Measurements from ENCODE around the gene CARS1.
A peak's percentile ranks its signal among the peaks of the same experiment; 100 is the strongest.

The CARS1 gene

DNA sequence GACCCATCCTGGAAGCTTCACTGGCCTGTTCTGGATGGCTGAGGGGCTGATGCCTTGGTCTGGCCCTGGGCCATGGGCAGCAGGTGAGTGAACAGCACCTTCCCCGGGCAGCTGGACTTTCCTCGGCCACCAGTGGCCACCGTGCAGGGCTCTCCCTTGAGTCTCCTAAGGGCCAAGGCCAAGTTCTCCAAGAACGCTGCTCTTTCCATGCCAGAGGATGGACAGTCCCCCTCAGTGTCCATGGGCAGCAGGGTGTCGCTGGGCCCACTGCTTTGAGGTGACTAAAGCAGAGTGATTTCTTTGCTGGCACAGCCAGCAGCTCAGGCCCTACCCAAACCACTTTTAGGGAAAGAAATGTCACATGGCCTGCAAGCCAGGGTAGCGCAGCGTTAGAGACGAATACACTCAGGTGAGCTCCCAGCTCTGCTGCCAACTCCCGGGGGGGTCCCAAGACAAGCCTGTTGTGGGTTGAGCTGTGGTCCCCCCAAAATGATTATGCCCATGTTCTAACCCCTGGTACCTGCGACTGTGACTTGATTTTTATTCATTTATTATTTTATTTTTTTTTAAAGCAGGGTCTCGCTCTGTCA is 3.3 kb upstream of the CARS1 start:
- Mint-ChIP-seq H3K4me3 (no peak overlapping the region), H3K36me3 (ENCODE audit: insufficient read depth) (peaks cover 7% of the 10 kb centered on the region), H3K27me3 (peaks cover 24 to 46% of the 10 kb centered on the region in 2 donors), H3K9me3 (no peaks in the 10 kb centered on the region), H3K27ac (no peak overlapping the region), H3K4me1 (ENCODE audit: low read depth in 2 of 2) (peaks cover 12 to 14% of the 10 kb centered on the region in 2 donors)
- ATAC-seq (replicated peaks), result no peak
- DNase-seq, result no peak

DNA sequence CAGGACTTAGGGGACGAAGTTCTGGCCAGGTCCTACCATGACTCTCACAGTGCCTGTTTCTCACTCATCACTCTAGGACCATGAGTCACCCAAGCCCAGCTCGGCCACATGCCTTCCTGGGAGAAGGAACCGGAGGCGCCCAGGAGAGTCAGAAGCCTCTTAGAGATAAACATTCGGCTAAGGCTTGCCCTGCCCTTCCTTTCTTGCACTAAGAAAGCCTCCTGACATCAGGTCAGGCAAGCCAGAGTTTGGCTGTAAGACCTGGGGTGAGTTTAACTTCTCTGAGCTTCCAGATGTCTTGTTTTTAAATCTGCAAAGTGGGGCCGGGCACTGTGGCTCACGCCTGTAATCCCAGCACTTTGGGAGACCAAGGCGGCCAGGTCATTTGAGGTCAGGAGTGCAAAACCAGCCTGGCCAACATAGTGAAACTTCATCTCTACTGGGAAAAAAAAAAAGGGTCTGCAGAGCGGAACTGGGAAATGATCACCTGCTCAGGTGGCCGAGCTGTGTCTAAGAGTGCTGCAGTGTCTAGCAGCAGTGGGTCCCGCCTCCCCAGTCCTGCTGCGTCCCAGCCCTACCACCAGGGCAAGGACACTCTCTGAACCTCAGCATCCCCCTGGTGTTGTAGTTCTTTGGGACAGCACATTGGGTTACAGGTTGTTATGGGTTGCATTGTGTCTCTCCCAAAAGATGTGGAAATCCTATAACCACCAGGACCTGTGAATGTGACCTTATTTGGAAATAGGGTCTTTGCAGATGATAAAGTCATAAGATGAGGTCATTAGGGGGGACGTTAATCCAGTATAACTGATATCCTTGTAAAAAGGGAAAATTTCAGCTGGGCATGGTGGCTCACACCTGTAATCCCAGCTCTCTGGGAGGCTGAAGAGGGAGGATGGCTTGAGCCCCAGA is 1.8 kb upstream of the CARS1 start:
- DNase-seq (no peak), ATAC-seq (replicated peaks) (no peak)
- Mint-ChIP-seq H3K27ac (no peak overlapping the region), H3K9me3 (no peaks in the 10 kb centered on the region), H3K4me1 (ENCODE audit: low read depth in 2 of 2) (peaks cover 21 to 22% of the 10 kb centered on the region in 2 donors), H3K36me3 (ENCODE audit: insufficient read depth) (peaks cover 8% of the 10 kb centered on the region), H3K4me3 (peak overlapping the region in 1 of 2 donors; percentile 10), H3K27me3 (peaks cover 13 to 33% of the 10 kb centered on the region in 2 donors)

DNA sequence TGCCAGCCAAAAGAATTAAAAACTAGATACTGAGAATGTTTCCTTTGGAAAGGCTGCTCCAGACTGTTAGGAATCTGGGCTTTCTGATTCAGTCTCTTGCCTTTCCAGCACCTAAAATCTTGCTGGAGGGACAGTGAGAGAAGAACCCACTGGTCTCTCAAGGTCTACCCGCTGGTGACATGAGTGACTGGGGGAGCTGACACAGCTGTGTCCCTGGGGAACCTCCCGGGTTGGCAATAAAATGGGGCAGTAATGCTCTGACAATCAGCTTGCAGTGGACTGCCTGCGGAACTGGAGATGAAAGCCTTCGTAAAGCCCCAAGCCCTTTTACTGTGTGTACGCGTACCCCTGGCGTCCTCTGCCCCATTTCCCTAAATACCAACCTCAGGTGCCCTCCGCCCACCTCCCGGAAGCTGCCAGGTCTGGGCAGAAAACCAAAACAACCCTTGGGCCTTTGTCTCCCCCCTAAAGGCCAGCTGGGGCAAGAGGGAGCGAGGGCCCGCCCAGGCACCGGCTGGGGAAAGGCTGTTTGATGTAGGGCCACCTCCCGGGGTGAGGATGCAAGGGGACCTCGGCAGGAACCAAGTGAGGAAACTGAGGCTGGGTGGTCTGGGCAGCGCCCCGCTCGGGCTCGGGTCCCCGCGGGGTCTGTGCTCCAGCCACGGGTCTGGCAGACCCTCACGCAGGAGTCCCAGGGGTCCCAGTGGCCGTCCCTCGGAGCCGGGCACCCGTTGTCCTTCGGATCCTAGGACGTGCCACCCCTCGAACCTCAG is 741 bp downstream of the CARS1 start:
- H3K4me1 Mint-ChIP-seq (ENCODE audit: low read depth in 2 of 2), result peaks cover 27 to 31% of the 10 kb centered on the region in 2 donors
- peak overlapping the region; percentile 86 to 88 for H3K4me3 Mint-ChIP-seq
- ATAC-seq (replicated peaks) (peak; percentile 4), DNase-seq (peak in 1 of 3 experiments; percentile 7)
- peak overlapping the region; percentile 91 to 92 for H3K27ac Mint-ChIP-seq
- no peaks in the 10 kb centered on the region for H3K9me3 Mint-ChIP-seq
- peaks cover 14% of the 10 kb centered on the region for H3K36me3 Mint-ChIP-seq (ENCODE audit: insufficient read depth)
- peaks cover 0 to 8% of the 10 kb centered on the region in 2 donors for H3K27me3 Mint-ChIP-seq

DNA sequence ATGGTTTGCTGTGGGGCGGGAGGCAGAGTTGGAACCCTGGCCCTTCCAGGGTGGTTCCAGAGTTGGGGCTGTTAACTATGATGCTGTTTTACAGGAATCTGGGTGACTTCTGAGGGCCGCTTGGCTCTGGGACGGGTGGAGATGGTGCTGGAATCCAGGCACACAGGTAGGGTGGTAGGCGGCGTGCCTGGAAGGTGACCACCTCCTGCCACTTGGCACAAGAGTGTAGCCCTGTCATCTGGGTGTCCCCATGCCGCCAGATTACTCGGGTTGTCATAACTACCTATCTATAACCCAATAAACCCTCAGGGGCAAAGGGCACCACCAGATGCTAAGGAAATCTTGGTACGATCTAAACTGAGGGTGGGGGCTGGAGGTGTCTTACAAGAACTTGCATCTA is 1.3 kb downstream of the CARS1 start:
- Mint-ChIP-seq H3K27me3 (peaks cover 0 to 2% of the 10 kb centered on the region in 2 donors), H3K27ac (peak overlapping the region; percentile 91 to 92), H3K4me1 (ENCODE audit: low read depth in 2 of 2) (peaks cover 33 to 34% of the 10 kb centered on the region in 2 donors), H3K36me3 (ENCODE audit: insufficient read depth) (peaks cover 14% of the 10 kb centered on the region), H3K4me3 (peak overlapping the region; percentile 86 to 88), H3K9me3 (no peaks in the 10 kb centered on the region)
- no peak for ATAC-seq (replicated peaks)
- no peak for DNase-seq

DNA sequence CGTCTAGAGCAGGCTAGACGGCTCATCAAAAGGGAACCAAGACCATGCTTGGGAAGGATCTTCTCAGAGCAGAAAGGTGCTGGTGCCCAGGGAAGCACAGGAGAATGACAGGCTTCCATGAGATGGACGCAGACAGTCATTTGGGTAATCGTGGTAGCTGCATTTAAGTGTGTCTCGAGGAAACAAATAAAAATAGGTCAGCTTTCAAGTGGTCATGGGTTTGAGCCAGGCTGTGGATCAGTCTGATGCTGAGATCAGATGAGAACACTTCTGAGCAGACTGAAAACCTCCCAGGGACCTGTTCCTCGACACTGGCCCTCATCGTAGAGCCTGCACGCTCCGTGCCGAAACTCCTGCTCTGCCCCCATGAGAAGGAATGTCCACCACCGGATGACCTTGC is 4.7 kb downstream of the CARS1 start:
- Mint-ChIP-seq H3K27ac (no peak overlapping the region), H3K4me3 (no peak overlapping the region), H3K27me3 (no peaks in the 10 kb centered on the region), H3K4me1 (ENCODE audit: low read depth in 2 of 2) (peaks cover 47 to 54% of the 10 kb centered on the region in 2 donors), H3K9me3 (no peaks in the 10 kb centered on the region), H3K36me3 (ENCODE audit: insufficient read depth) (peaks cover 17% of the 10 kb centered on the region)
- DNase-seq (no peak), ATAC-seq (replicated peaks) (no peak)

DNA sequence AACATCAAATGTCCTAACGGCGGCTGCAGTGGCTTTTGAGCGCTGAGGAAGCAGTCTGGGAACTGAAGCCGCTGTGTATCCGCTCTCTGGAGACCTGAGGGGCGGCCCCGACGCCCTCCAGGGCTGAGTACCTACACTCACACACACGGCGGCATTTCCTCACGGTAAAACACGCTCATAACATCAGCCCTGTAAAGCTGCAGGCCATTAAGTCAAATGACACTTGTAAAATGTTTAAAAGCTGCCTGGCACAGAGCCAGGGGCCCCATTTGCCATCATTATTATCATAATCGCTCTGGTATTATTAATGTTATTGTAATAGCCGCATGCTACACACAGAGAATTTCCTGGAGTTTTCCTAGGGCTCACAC is 5.1 kb downstream of the CARS1 start:
- ATAC-seq (replicated peaks) (no peak), DNase-seq (no peak)
- peaks cover 43 to 52% of the 10 kb centered on the region in 2 donors for H3K4me1 Mint-ChIP-seq (ENCODE audit: low read depth in 2 of 2)
- H3K27ac Mint-ChIP-seq, result peak overlapping the region in 1 of 2 donors; percentile 93
- no peaks in the 10 kb centered on the region for H3K9me3 Mint-ChIP-seq
- H3K4me3 Mint-ChIP-seq, result no peak overlapping the region
- peaks cover 14% of the 10 kb centered on the region for H3K36me3 Mint-ChIP-seq (ENCODE audit: insufficient read depth)
- no peaks in the 10 kb centered on the region for H3K27me3 Mint-ChIP-seq

DNA sequence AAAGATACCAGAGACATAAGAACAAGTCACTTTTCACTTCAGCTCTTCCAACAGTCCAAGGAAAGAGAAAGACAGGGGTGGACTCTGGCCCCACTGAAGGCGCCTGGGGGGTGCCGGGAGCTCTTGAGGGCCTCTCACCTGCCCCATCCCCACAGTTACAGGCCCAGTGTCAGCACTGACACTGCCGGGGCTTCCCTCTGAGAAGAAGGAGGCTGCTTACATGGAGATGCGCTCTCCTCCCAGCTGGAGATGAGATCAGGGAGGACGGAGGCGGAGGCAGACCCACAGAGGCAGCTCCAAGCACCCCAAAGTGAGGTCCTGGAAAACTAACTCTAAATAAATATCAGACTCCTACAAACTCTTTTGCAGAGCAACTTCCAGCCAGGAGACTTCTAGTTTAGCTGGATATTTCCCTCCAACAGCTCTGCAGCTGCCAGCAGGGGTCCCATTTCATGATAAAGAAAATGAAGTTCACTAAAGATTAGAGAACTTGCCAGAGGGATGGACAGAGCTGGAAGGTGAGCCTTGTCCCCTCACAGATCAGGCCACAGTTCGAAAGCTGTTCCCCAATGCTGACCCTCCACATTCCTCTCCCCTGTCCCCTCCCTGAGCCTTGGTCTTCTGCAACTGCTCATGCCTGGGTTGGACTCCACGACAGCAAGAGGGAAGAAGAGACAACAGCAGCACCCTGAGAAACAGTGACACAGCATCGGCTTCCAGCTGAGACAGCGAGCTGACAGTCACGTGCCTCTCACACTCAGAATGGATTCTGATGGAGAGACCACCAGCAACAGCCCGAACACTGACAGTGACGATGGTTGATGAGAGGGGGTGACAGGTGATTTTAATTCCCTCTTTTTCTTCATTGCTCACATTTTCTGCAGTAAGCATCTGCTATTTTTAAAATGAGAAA is 5.8 kb downstream of the CARS1 start:
- H3K36me3 Mint-ChIP-seq (ENCODE audit: insufficient read depth), result peaks cover 14% of the 10 kb centered on the region
- peak overlapping the region in 1 of 2 donors; percentile 61 for H3K4me3 Mint-ChIP-seq
- H3K4me1 Mint-ChIP-seq (ENCODE audit: low read depth in 2 of 2), result peaks cover 43 to 51% of the 10 kb centered on the region in 2 donors
- ATAC-seq (replicated peaks), result no peak
- H3K27me3 Mint-ChIP-seq, result no peaks in the 10 kb centered on the region
- DNase-seq, result no peak
- H3K9me3 Mint-ChIP-seq, result no peaks in the 10 kb centered on the region
- peak overlapping the region; percentile 93 to 97 for H3K27ac Mint-ChIP-seq

DNA sequence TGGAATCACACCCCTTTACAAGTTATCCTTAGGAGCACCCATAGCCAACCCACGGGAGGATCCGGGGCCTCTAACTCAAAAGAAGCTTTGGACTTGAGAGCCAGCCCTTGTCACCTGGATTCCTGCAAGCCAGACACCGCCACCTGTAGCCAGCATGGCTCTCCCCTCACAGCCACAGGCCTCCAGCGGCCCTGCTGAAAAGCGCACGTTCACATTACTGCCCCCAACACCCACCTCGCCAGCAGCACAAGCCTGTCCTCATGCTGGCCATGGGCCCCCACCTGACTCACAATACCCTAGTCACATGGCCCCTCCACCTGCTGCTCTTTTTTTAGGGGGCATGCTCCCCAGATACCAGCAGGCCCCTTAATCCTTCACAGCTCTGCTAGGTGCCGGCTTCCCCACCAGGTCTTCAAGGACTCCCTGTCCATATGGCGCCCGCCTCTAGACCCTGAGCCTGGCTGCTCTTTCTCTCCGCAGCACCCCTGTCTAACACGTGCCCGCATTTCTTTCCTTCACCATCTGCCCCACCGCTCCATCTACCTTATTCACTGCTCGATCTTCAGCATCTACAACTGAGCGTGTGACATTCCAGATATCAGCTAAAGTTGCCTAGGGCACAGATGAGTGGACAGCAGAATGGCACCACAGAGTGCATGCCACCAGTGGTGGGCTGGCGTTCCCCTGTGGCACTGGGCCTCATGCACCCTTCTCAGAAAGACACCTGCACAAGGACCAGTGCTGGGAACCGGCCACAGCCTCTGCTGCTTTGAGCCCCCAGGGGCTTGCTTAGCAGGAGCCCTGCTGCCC is 6.6 kb downstream of the CARS1 start:
- Mint-ChIP-seq H3K4me1 (ENCODE audit: low read depth in 2 of 2) (peaks cover 38 to 42% of the 10 kb centered on the region in 2 donors), H3K4me3 (peak overlapping the region; percentile 52 to 61), H3K27ac (peak overlapping the region; percentile 93 to 97), H3K27me3 (no peaks in the 10 kb centered on the region), H3K9me3 (no peaks in the 10 kb centered on the region), H3K36me3 (ENCODE audit: insufficient read depth) (peaks cover 14% of the 10 kb centered on the region)
- ATAC-seq (replicated peaks), result no peak
- DNase-seq, result no peak

DNA sequence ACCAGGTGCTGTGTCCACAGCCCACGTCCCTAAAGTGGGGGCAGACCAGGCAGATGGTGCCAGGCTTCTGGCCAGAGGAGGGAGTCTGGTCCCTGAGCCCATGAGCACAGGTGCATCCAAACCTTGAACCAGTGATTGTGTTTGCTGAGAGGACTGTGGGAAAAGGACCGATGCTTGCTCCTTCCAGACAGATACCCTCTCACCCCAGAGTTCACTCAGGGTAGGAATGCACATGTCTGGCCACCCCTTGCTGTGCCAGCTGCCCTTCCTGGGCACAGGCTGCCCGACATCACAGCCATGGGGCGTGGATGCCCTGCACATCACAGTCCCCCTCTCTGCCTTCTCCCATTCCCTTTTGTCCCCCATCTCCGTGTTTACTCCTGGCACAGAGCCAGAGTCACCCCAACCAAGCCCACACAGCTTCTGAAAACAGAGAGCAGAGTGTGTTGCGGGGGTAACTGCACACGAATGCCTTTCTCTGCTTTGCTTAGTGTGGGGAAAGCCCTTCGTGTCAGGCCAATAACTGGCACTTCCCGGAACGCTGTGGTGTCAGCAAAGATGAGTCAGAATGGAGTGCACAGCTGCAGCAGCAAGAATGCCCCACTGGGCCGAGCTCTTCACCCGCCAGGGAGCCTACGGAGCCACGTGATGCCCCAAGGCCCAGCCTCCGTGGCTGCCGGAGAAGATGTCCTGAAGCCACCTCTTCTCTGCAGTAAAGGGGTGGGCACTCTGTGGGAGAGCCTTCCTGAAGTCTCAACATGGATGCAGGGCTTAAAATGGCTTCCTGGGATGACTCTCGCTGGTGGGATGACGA is 7.6 kb downstream of the CARS1 start:
- no peaks in the 10 kb centered on the region for H3K9me3 Mint-ChIP-seq
- H3K4me1 Mint-ChIP-seq (ENCODE audit: low read depth in 2 of 2), result peaks cover 36 to 44% of the 10 kb centered on the region in 2 donors
- H3K4me3 Mint-ChIP-seq, result peak overlapping the region; percentile 49 to 52
- H3K27ac Mint-ChIP-seq, result peak overlapping the region; percentile 93 to 97
- ATAC-seq (replicated peaks) (peak; percentile 99), DNase-seq (peak; percentile 80 to 81 (median 80))
- H3K27me3 Mint-ChIP-seq, result no peaks in the 10 kb centered on the region
- peaks cover 17% of the 10 kb centered on the region for H3K36me3 Mint-ChIP-seq (ENCODE audit: insufficient read depth)

DNA sequence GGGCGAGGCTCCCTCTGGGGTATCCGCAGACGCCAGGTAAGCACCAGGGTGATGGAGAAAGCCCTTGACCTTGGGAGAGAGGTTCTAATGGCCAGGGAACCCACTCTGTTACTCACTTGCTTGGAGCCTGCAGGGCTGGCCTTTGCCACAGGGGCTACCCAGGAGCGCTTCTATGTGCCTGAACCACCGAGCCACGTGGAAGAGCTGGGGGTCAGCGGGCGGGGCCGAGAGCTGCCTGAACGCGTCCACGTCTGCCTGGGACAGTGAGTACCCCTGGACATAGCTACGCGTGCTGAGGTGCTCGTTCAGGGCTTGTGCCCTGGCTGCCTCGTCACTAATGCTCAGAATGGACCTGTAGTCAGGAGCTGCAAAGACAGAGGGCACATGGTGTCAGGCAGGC is 9.6 kb downstream of the CARS1 start:
- H3K27ac Mint-ChIP-seq, result no peak overlapping the region
- no peaks in the 10 kb centered on the region for H3K27me3 Mint-ChIP-seq
- no peak for DNase-seq
- ATAC-seq (replicated peaks), result no peak
- H3K4me1 Mint-ChIP-seq (ENCODE audit: low read depth in 2 of 2), result peaks cover 29 to 44% of the 10 kb centered on the region in 2 donors
- H3K36me3 Mint-ChIP-seq (ENCODE audit: insufficient read depth), result peaks cover 15% of the 10 kb centered on the region
- no peaks in the 10 kb centered on the region for H3K9me3 Mint-ChIP-seq
- H3K4me3 Mint-ChIP-seq, result no peak overlapping the region

DNA sequence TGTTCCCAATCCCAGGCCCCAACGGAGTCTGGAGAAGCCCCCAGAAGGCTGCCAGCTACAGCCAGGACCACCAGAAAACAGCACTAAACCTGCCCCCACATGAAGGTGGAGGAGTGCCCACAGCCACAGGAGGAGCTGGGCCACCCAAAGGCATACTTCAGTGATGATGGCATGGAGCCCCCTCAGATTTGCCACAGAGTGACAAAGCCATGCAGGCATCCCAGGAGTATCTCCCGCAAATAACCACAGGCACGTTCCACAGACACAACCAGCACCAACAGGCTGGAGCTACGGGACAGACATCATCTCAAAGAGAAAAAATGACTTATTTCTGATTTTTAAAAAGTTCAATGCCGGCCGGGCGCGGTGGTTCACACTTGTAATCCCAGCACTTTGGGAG is 10.6 kb downstream of the CARS1 start:
- DNase-seq (no peak), ATAC-seq (replicated peaks) (no peak)
- H3K4me1 Mint-ChIP-seq (ENCODE audit: low read depth in 2 of 2), result peaks cover 29 to 41% of the 10 kb centered on the region in 2 donors
- no peaks in the 10 kb centered on the region for H3K9me3 Mint-ChIP-seq
- no peak overlapping the region for H3K27ac Mint-ChIP-seq
- H3K36me3 Mint-ChIP-seq (ENCODE audit: insufficient read depth), result peaks cover 18% of the 10 kb centered on the region
- H3K4me3 Mint-ChIP-seq, result no peak overlapping the region
- no peaks in the 10 kb centered on the region for H3K27me3 Mint-ChIP-seq
